H9 (cell line): ENCODE data around the gene SDC3. TPM values are rescaled to one million over a fixed set of nuclear protein-coding genes. Genes with fewer than 3 reads are reported as not detected.

Experiments
- DNase-seq: peaks from one replicate; pipeline ENCODE4 v3.0.0-alpha.2; 2017
- H2AFZ ChIP-seq: one replicate; pipeline ENCODE4 v1.6.1; 2013; ENCODE audit warnings: mild to moderate bottlenecking, low read length, control low read depth, moderate library complexity
- H2AK5ac ChIP-seq: 2 replicates; pipeline ENCODE4 v1.6.1; 2013; ENCODE audit warnings: low read length, control low read depth, mixed read lengths; ENCODE audit not compliant: insufficient read length
- H2BK120ac ChIP-seq: one replicate; pipeline ENCODE4 v1.6.1; 2013; ENCODE audit warnings: low read depth, mild to moderate bottlenecking, low read length, control low read depth, inconsistent platforms; ENCODE audit not compliant: poor library complexity, severe bottlenecking
- H2BK12ac ChIP-seq: 2 replicates; pipeline ENCODE4 v1.6.1; 2013; ENCODE audit warnings: low read length, control low read depth, mixed read lengths, low read depth; ENCODE audit not compliant: insufficient read length
- H2BK15ac ChIP-seq: 2 replicates; pipeline ENCODE4 v1.6.1; 2013; ENCODE audit warnings: low read depth, low read length, control low read depth
- H2BK20ac ChIP-seq: one replicate; pipeline ENCODE4 v1.6.1; 2013; ENCODE audit warnings: low read depth, mild to moderate bottlenecking, low read length, control low read depth, inconsistent platforms; ENCODE audit not compliant: poor library complexity, severe bottlenecking
- H2BK5ac ChIP-seq: 2 replicates; pipeline ENCODE4 v1.6.1; 2013; ENCODE audit warnings: low read length, control low read depth, mixed read lengths; ENCODE audit not compliant: insufficient read length
- H3K14ac ChIP-seq: 2 replicates; pipeline ENCODE4 v1.6.1; 2013; ENCODE audit warnings: low read length, control low read depth; ENCODE audit not compliant: insufficient read depth
- H3K18ac ChIP-seq: 2 replicates; pipeline ENCODE4 v1.6.1; 2013; ENCODE audit warnings: low read depth, mild to moderate bottlenecking, mixed read lengths, low read length, control low read depth; ENCODE audit not compliant: insufficient read length
- H3K23ac ChIP-seq: 2 replicates; pipeline ENCODE4 v1.6.1; 2013; ENCODE audit warnings: low read length, control low read depth, mixed read lengths, low read depth; ENCODE audit not compliant: insufficient read length
- H3K23me2 ChIP-seq: 2 replicates; pipeline ENCODE4 v1.6.1; 2013; ENCODE audit warnings: low read depth, mild to moderate bottlenecking, mixed read lengths, low read length, control low read depth; ENCODE audit not compliant: insufficient read length, poor library complexity, severe bottlenecking
- H3K27ac ChIP-seq: 2 replicates; pipeline ENCODE4 v1.5.1; 2013; ENCODE audit warnings: low read length, control low read depth, mixed read lengths, low read depth; ENCODE audit not compliant: insufficient read length
- H3K27me3 ChIP-seq: 2 replicates; pipeline ENCODE4 v1.6.1; 2013; ENCODE audit warnings: low read length, control low read depth, inconsistent platforms; ENCODE audit not compliant: insufficient read depth
- H3K4ac ChIP-seq: 2 replicates; pipeline ENCODE4 v1.6.1; 2013; ENCODE audit warnings: low read depth, mild to moderate bottlenecking, control low read depth, inconsistent platforms, low read length, moderate library complexity
- H3K4me1 ChIP-seq: 2 replicates; pipeline ENCODE4 v1.6.1; 2013; ENCODE audit warnings: low read length, control low read depth, inconsistent platforms; ENCODE audit not compliant: insufficient read depth
- H3K4me2 ChIP-seq: 2 replicates; pipeline ENCODE4 v1.6.1; 2013; ENCODE audit warnings: low read length, control low read depth, mixed read lengths; ENCODE audit not compliant: insufficient read length, insufficient read depth
- H3K56ac ChIP-seq: 2 replicates; pipeline ENCODE4 v1.6.1; 2013; ENCODE audit warnings: low read depth, mild to moderate bottlenecking, mixed read lengths, low read length, control low read depth; ENCODE audit not compliant: insufficient read length
- H3K79me1 ChIP-seq: 2 replicates; pipeline ENCODE4 v1.6.1; 2013; ENCODE audit warnings: low read depth, mild to moderate bottlenecking, moderate library complexity, low read length, control low read depth, inconsistent platforms; ENCODE audit not compliant: insufficient read depth, poor library complexity, severe bottlenecking
- H3K79me2 ChIP-seq: 2 replicates; pipeline ENCODE4 v1.6.1; 2013; ENCODE audit warnings: low read length, control low read depth, inconsistent platforms; ENCODE audit not compliant: insufficient read depth
- H3K9ac ChIP-seq: 2 replicates; pipeline ENCODE4 v1.6.1; 2013; ENCODE audit warnings: low read length, control low read depth, mixed read lengths; ENCODE audit not compliant: insufficient read length; ENCODE audit errors: extremely low read depth
- H3K9me3 ChIP-seq: one replicate; pipeline ENCODE4 v1.6.1; 2013; ENCODE audit warnings: low read depth, low read length, inconsistent platforms; ENCODE audit not compliant: control insufficient read depth
- H3T11ph ChIP-seq: one replicate; pipeline ENCODE4 v1.6.1; 2013; ENCODE audit warnings: mild to moderate bottlenecking, low read length, control low read depth, inconsistent platforms
- H4K20me1 ChIP-seq: one replicate; pipeline ENCODE4 v1.6.1; 2013; ENCODE audit not compliant: control insufficient read depth, insufficient read length, insufficient read depth
- H4K5ac ChIP-seq: 2 replicates; pipeline ENCODE4 v1.6.1; 2013; ENCODE audit warnings: low read depth, mild to moderate bottlenecking, mixed read lengths, low read length, control low read depth; ENCODE audit not compliant: insufficient read length
- H4K8ac ChIP-seq: replicated peaks from 2 replicates; pipeline ENCODE4 v1.6.1; 2013; ENCODE audit warnings: low read length, control low read depth, mixed read lengths, low read depth; ENCODE audit not compliant: insufficient read length
- H4K91ac ChIP-seq: 2 replicates; pipeline ENCODE4 v1.6.1; 2013; ENCODE audit warnings: low read depth, mild to moderate bottlenecking, moderate library complexity, mixed read lengths, low read length, control low read depth; ENCODE audit not compliant: insufficient read length
- H3K27ac Mint-ChIP-seq, 3 experiments: 2 replicates in 2 of 3; 3 replicates in 1 of 3; pipeline ENCODE4 v1.8.0; 2020 to 2021; ENCODE audit warnings: mixed read lengths in 3 of 3, mild to moderate bottlenecking in 1 of 3, moderate library complexity in 1 of 3
- H3K27me3 Mint-ChIP-seq: 2 replicates; pipeline ENCODE4 v1.8.0; 2021; ENCODE audit warnings: low read depth, mild to moderate bottlenecking, moderate library complexity, mixed read lengths
- H3K36me3 Mint-ChIP-seq, 3 experiments: 2 replicates in 2 of 3; 3 replicates in 1 of 3; pipeline ENCODE4 v1.8.0; 2020 to 2021; ENCODE audit warnings: low read depth in 3 of 3, mixed read lengths in 3 of 3; ENCODE audit not compliant: insufficient read depth in 1 of 3
- H3K4me1 Mint-ChIP-seq, 2 experiments: 2 replicates each; pipeline ENCODE4 v1.8.0; 2020; ENCODE audit warnings: mixed read lengths in 2 of 2
- H3K4me3 Mint-ChIP-seq, 2 experiments: 2 replicates in 1 of 2; 3 replicates in 1 of 2; pipeline ENCODE4 v1.8.0; 2020 to 2021; ENCODE audit warnings: mild to moderate bottlenecking in 2 of 2, mixed read lengths in 2 of 2, moderate library complexity in 1 of 2
- H3K9me3 Mint-ChIP-seq, 2 experiments: 2 replicates in 1 of 2; 3 replicates in 1 of 2; pipeline ENCODE4 v1.8.0; 2020; ENCODE audit warnings: mild to moderate bottlenecking in 2 of 2, mixed read lengths in 2 of 2, moderate library complexity in 1 of 2
- CTCF ChIP-seq: fragments of 200-600 bp; sonication (generic); conservative IDR thresholded peaks from 3 replicates; pipeline ENCODE4 v1.8.0; 2021; ENCODE audit warnings: antibody characterized with exemption, mild to moderate bottlenecking
- WGBS: extraction: QIAGEN DNeasy Blood & Tissue Kit; methylation state at CpG from one replicate; pipeline ENCODE4 v1.1.7; 2013; ENCODE audit warnings: missing lambda C conversion rate, low lambda C conversion rate, mixed read lengths; ENCODE audit not compliant: insufficient read length; ENCODE audit errors: extremely low coverage; 5-methylcytosine and 5-hydroxymethylcytosine counted together
- total RNA-seq: library from RNA; stranded (reverse); gene quantifications from 2 replicates; pipeline ENCODE4 v1.2.1, GENCODE V29; 2021

SDC3 gene
- total RNA-seq, 1 experiment from 2014 or later: 25.9 TPM

- no CpG with 5 or more reads among the region's 6 CpGs for WGBS
- no peaks in the 10 kb centered on the region; a peak in 1 of 5 replicates for H3K9me3 Mint-ChIP-seq
These were observed 62.0 kb downstream of the SDC3 start for GRCh38 chr1:30846587-30846986.

More at GRCh38 chr1:30846587-30846986, 62.0 kb downstream of the SDC3 start:
- no peaks in the 10 kb centered on the region for H3K36me3 Mint-ChIP-seq
- H3K27me3 ChIP-seq: no peaks in the 10 kb centered on the region
- no peak overlapping the region; a peak in 1 of 7 replicates for H3K27ac Mint-ChIP-seq
- H2BK20ac ChIP-seq: no peak overlapping the region
- H3K56ac ChIP-seq: no peak overlapping the region
- H3K4ac ChIP-seq: no peak overlapping the region
- H3K79me2 ChIP-seq: no peaks in the 10 kb centered on the region
- H2BK12ac ChIP-seq: no peak overlapping the region
- H2BK15ac ChIP-seq: no peak overlapping the region
- H3K9ac ChIP-seq: no peak overlapping the region
- H4K8ac ChIP-seq: no peak overlapping the region
- DNase-seq: no peak
- H3K4me1 Mint-ChIP-seq: peaks cover 49 to 58% of the 10 kb centered on the region in 2 experiments
- no peak overlapping the region for H3T11ph ChIP-seq
- H3K18ac ChIP-seq: no peak overlapping the region
- no peaks in the 10 kb centered on the region for H3K23me2 ChIP-seq
- no peak overlapping the region for H4K91ac ChIP-seq
- H3K27me3 Mint-ChIP-seq: peaks cover 51% of the 10 kb centered on the region
- H3K14ac ChIP-seq: no peak overlapping the region
- H3K4me2 ChIP-seq: no peak overlapping the region
- H2BK120ac ChIP-seq: no peak overlapping the region
- no peak overlapping the region for H4K5ac ChIP-seq
- no peak overlapping the region for H2AFZ ChIP-seq
- H4K20me1 ChIP-seq: no peaks in the 10 kb centered on the region
- H3K79me1 ChIP-seq: no peaks in the 10 kb centered on the region
- no peak overlapping the region for H3K4me3 Mint-ChIP-seq
- peaks cover 4% of the 10 kb centered on the region; the same call in 1 of the 2 replicates for H3K4me1 ChIP-seq
- H3K9me3 ChIP-seq: no peaks in the 10 kb centered on the region
- no peak overlapping the region for H3K23ac ChIP-seq
- no peak overlapping the region for H2AK5ac ChIP-seq
- no peak for TF ChIP-seq CTCF
- no peak overlapping the region for H2BK5ac ChIP-seq
- H3K27ac ChIP-seq: no peak overlapping the region
